CD4-positive, alpha-beta T cell treated with Interleukin-15 for 1 hour (primary cell): ENCODE data around the gene ABCC8.

Experiments used
- DNase-seq: peaks from one replicate; pipeline ENCODE4 v3.0.0-alpha.2; 2020

The ABCC8 gene

GRCh38 chr11:17423533-17424310, 52.9 kb downstream of the ABCC8 start:
- no peak for DNase-seq

- no peak for DNase-seq
Observed at GRCh38 chr11:17421781-17422180, 54.9 kb downstream of the ABCC8 start.

- DNase-seq = no peak
Observed at GRCh38 chr11:17418444-17419081, 58.1 kb downstream of the ABCC8 start.

- no peak for DNase-seq
Observed at GRCh38 chr11:17416492-17416891, 60.2 kb downstream of the ABCC8 start.

- no peak for DNase-seq
Observed at GRCh38 chr11:17415523-17416104, 61.0 kb downstream of the ABCC8 start.

GRCh38 chr11:17414992-17415391, 61.7 kb downstream of the ABCC8 start:
- DNase-seq = no peak

- no peak for DNase-seq
Observed at GRCh38 chr11:17414317-17414737, 62.3 kb downstream of the ABCC8 start.

- DNase-seq = no peak
Observed at GRCh38 chr11:17413414-17414316, 63.0 kb downstream of the ABCC8 start.

- DNase-seq = no peak
Observed at GRCh38 chr11:17412488-17413180, 64.0 kb downstream of the ABCC8 start.

- DNase-seq = no peak
Observed at GRCh38 chr11:17411418-17411817, 65.2 kb downstream of the ABCC8 start.

GRCh38 chr11:17410606-17411379, 65.9 kb downstream of the ABCC8 start:
- DNase-seq = no peak

- no peak for DNase-seq
Observed at GRCh38 chr11:17408641-17409040, 68.0 kb downstream of the ABCC8 start.

- no peak for DNase-seq
Observed at GRCh38 chr11:17408026-17408425, 68.6 kb downstream of the ABCC8 start.

GRCh38 chr11:17407575-17407974, 69.1 kb downstream of the ABCC8 start:
- DNase-seq = no peak

- DNase-seq = no peak
Observed at GRCh38 chr11:17406818-17407149, 69.9 kb downstream of the ABCC8 start.

- no peak for DNase-seq
Observed at GRCh38 chr11:17406082-17406817, 70.4 kb downstream of the ABCC8 start.

GRCh38 chr11:17405232-17406005, 71.2 kb downstream of the ABCC8 start:
- DNase-seq = no peak

- DNase-seq = no peak
Observed at GRCh38 chr11:17403980-17404759, 72.5 kb downstream of the ABCC8 start.

GRCh38 chr11:17402486-17402885, 74.2 kb downstream of the ABCC8 start:
- DNase-seq = no peak
